ENCODE results near the gene COL6A3.

COL6A3 gene

DNA sequence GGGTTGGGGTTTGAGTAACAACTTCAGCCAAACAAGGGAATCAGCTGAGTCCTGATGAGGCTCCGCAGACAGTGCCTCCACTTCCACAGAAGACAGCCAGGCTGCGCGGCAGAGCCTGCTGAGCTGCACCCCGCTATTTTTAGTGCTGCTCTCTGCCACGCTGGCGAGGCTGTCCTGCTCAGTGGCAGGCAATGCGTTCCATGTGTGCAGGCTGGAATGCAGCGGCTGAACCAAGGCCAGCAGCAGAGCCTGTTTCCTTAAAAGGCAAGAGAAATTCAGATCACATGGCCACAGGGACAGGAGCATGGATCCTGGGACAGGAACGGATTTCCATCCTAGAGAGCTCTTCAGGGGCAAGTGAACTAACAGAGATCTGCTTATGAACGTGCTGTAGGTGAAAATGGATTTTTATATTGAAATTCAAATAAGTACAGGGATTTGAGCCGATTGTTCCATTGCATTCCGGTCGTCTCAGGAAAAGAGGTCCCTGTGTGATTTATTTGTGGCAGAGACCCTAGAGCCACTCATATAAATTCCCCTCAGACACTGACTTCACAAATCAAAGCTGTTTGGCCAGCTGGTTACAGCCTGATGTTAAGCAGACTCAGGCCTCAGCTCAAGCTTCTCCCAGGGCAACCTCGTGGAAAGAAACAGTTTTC is 98.7 kb downstream of the COL6A3 start:
- H3K4me1 ChIP-seq (ENCODE audit: low read depth, poor library complexity, severe bottlenecking): no peaks in the 10 kb centered on the region
- TF ChIP-seq, protein P1, sequence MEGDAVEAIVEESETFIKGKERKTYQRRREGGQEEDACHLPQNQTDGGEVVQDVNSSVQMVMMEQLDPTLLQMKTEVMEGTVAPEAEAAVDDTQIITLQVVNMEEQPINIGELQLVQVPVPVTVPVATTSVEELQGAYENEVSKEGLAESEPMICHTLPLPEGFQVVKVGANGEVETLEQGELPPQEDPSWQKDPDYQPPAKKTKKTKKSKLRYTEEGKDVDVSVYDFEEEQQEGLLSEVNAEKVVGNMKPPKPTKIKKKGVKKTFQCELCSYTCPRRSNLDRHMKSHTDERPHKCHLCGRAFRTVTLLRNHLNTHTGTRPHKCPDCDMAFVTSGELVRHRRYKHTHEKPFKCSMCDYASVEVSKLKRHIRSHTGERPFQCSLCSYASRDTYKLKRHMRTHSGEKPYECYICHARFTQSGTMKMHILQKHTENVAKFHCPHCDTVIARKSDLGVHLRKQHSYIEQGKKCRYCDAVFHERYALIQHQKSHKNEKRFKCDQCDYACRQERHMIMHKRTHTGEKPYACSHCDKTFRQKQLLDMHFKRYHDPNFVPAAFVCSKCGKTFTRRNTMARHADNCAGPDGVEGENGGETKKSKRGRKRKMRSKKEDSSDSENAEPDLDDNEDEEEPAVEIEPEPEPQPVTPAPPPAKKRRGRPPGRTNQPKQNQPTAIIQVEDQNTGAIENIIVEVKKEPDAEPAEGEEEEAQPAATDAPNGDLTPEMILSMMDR (conservative IDR thresholded peaks at IDR 0.05; ENCODE audit: low read depth, low read length): no peak
- H2AFZ ChIP-seq (ENCODE audit: low read depth): no peak overlapping the region
- H3K27ac ChIP-seq: no peak overlapping the region
- no peak overlapping the region for H3K4me2 ChIP-seq
- no peak overlapping the region for H3K9ac ChIP-seq
- H4K20me1 ChIP-seq (ENCODE audit: insufficient read depth): no peaks in the 10 kb centered on the region
- H3K4me3 ChIP-seq (IDR thresholded peaks at IDR 0.05; ENCODE audit: insufficient read depth, low read depth, low read length): no peak overlapping the region
- H3K79me2 ChIP-seq (ENCODE audit: insufficient read depth, low read depth): no peaks in the 10 kb centered on the region
- H3K36me3 ChIP-seq (ENCODE audit: insufficient read depth): no peaks in the 10 kb centered on the region
- no peaks in the 10 kb centered on the region for H3K27me3 ChIP-seq (ENCODE audit: insufficient read depth, low read depth)

DNA sequence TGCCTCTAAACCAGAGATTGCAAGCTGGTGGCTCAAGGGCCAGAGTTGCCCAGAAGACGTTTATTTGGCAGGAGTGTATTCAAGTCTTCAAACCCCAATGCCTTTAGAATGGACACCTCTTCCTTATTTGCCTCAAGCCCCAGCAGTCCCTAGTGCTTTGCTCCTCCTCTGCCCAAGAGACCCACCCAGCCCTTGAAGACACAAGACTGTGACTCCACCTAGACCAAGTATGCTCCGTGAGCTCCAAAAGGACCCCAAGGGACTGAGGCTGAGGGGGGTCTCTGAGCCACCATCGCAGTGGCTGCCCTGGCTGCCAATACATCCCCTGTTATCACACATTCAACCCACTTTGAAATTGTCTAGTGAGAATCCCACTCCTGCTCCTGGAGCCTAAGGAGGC is 99.3 kb downstream of the COL6A3 start:
- Histone ChIP-seq H3K27me3 (ENCODE audit: insufficient read depth, low read depth) (no peaks in the 10 kb centered on the region), H3K27ac (no peak overlapping the region), H3K4me1 (ENCODE audit: low read depth, poor library complexity, severe bottlenecking) (no peaks in the 10 kb centered on the region), H4K20me1 (ENCODE audit: insufficient read depth) (no peaks in the 10 kb centered on the region), H2AFZ (ENCODE audit: low read depth) (no peak overlapping the region), H3K4me2 (no peak overlapping the region), H3K36me3 (ENCODE audit: insufficient read depth) (no peaks in the 10 kb centered on the region), H3K4me3 (IDR thresholded peaks at IDR 0.05; ENCODE audit: insufficient read depth, low read depth, low read length) (no peak overlapping the region), H3K79me2 (ENCODE audit: insufficient read depth, low read depth) (no peaks in the 10 kb centered on the region), H3K9ac (no peak overlapping the region)
- TF ChIP-seq, protein P1 (conservative IDR thresholded peaks at IDR 0.05; ENCODE audit: low read depth, low read length): no peak

DNA sequence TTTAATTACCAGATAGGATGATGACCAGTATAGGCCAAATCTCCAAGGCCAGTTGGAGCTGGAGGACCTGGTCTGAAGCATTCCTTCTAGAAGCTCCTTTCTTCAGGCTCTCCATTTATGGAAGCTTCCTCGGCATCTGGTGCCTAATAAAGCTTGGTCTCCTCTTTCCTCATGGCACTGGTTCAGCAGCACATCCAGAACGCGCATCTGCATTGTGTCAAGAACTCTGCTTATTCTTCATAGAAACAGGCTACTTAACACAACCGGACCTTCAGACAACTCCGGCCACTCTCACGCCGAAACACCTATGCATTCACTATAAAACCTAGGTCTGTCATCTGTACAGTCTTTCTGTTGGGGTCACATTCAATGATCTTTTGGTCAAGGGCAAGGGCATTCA is 99.8 kb downstream of the COL6A3 start:
- Histone ChIP-seq H3K79me2 (ENCODE audit: insufficient read depth, low read depth) (no peaks in the 10 kb centered on the region), H2AFZ (ENCODE audit: low read depth) (no peak overlapping the region), H3K4me2 (no peak overlapping the region), H3K4me3 (IDR thresholded peaks at IDR 0.05; ENCODE audit: insufficient read depth, low read depth, low read length) (no peak overlapping the region), H3K27ac (no peak overlapping the region), H3K9ac (no peak overlapping the region), H3K27me3 (ENCODE audit: insufficient read depth, low read depth) (no peaks in the 10 kb centered on the region), H3K36me3 (ENCODE audit: insufficient read depth) (no peaks in the 10 kb centered on the region), H4K20me1 (ENCODE audit: insufficient read depth) (no peaks in the 10 kb centered on the region), H3K4me1 (ENCODE audit: low read depth, poor library complexity, severe bottlenecking) (no peaks in the 10 kb centered on the region)
- TF ChIP-seq, protein P1 (conservative IDR thresholded peaks at IDR 0.05; ENCODE audit: low read depth, low read length): no peak

DNA sequence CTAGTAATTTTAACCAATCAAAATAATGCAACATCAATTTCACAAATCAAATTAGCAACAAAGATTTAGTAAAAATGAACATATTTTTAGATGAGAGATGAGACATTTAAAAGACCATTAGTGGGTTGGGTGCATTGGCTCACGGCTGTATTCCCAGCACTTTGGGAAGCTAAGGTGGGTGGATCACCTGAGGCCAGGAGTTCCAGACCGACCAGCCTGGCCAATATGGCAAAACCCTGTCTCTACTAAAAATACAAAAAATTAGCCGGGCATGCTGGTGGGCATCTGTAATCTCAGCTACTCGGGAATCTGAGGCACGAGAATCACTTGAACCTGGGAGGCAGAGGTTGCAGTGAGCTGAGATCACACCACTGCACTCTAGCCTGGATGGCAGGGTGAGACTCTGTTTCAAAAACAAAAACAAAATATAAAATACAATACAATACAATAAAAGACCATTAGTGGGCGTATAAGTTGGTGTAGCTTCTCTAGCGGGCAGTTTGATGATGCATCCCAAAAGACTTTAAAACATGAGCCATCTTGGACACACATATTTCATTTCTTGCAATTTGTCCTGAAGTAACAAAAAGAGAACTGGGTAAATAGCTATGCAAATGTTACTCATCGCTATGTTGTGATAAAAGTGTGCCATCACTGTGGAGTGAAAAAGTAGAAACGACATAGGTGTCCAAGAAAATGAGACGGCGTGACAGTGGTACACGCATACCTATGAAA is 101.8 kb downstream of the COL6A3 start:
- Histone ChIP-seq H4K20me1 (ENCODE audit: insufficient read depth) (no peaks in the 10 kb centered on the region), H3K79me2 (ENCODE audit: insufficient read depth, low read depth) (no peaks in the 10 kb centered on the region), H3K27ac (no peak overlapping the region), H3K4me1 (ENCODE audit: low read depth, poor library complexity, severe bottlenecking) (no peaks in the 10 kb centered on the region), H3K9ac (no peak overlapping the region), H3K4me3 (IDR thresholded peaks at IDR 0.05; ENCODE audit: insufficient read depth, low read depth, low read length) (no peak overlapping the region), H3K36me3 (ENCODE audit: insufficient read depth) (no peaks in the 10 kb centered on the region), H3K4me2 (no peak overlapping the region), H3K27me3 (ENCODE audit: insufficient read depth, low read depth) (no peaks in the 10 kb centered on the region), H2AFZ (ENCODE audit: low read depth) (no peak overlapping the region)
- TF ChIP-seq, protein P1 (conservative IDR thresholded peaks at IDR 0.05; ENCODE audit: low read depth, low read length): no peak

Data from KMS-11 (cell line).